T-cell (primary cell): ENCODE results near the gene CDRT4. TPM values are rescaled to one million over a fixed set of nuclear protein-coding genes. Genes with fewer than 3 reads are reported as not detected.
"Not testable (repeated sequence)": the region's sequence is repeated elsewhere in the genome, so short reads cannot be mapped to it uniquely, and the experiment has no call there.

Source experiments
- ATAC-seq, 4 experiments: fragments of 200-7000 bp in 3 of 4; fragments of 150-1000 bp in 1 of 4; cut with Tn5 transposase; replicated peaks in 1 of 4; 1 replicate in 3 of 4; 2 replicates in 1 of 4; pipeline ENCODE4 v1.10.0; 2021; ENCODE audit warnings: moderate library complexity in 3 of 4, mild to moderate bottlenecking in 2 of 4, moderate number of reproducible peaks in 1 of 4
- CTCF ChIA-PET, 2 donors: fragments of 300-600 bp; sonication (Branson Sonifier 250); formaldehyde crosslinking; loops; one replicate each; lab custom pipeline; 2022; ENCODE audit warnings: antibody characterized with exemption in 2 of 2; lab: Charles Lee
- POLR2A ChIA-PET, 2 donors: fragments of 300-600 bp; sonication (Branson Sonifier 250); formaldehyde crosslinking; loops; one replicate each; lab custom pipeline; 2022; ENCODE audit warnings: antibody characterized with exemption in 2 of 2; lab: Charles Lee
- DNase-seq, 35 experiments: peaks; one replicate each; pipeline versions ENCODE4 v3.0.0 to v3.0.0-alpha.2; 2013 to 2023
- H3K27ac ChIP-seq: one replicate; pipeline ENCODE4 v1.5.1; 2013; ENCODE audit warnings: low read length
- H3K27me3 ChIP-seq, 2 experiments: replicated peaks in 1 of 2; 1 replicate in 1 of 2; 2 replicates in 1 of 2; pipeline versions ENCODE4 v1.6.1 to v1.7.0; 2013; ENCODE audit warnings: low read length in 1 of 2, mixed read lengths in 1 of 2; ENCODE audit not compliant: control insufficient read depth in 2 of 2, insufficient read depth in 2 of 2; ENCODE audit errors: extremely low read depth in 1 of 2
- H3K36me3 ChIP-seq, 2 donors: 1 replicate in 1 of 2; 2 replicates in 1 of 2; pipeline versions ENCODE4 v1.6.1 to v1.7.0; 2013; ENCODE audit warnings: low read length in 1 of 2; ENCODE audit not compliant: control insufficient read depth in 2 of 2, insufficient read depth in 1 of 2; ENCODE audit errors: extremely low read depth in 1 of 2
- H3K4me1 ChIP-seq, 2 experiments: 1 replicate in 1 of 2; 2 replicates in 1 of 2; pipeline versions ENCODE4 v1.6.1 to v1.7.0; 2013; ENCODE audit warnings: low read length in 2 of 2, mixed read lengths in 1 of 2; ENCODE audit not compliant: insufficient read depth in 2 of 2, control insufficient read depth in 1 of 2; ENCODE audit errors: extremely low read depth in 1 of 2
- H3K4me3 ChIP-seq, 2 donors: 1 replicate in 1 of 2; 2 replicates in 1 of 2; pipeline versions ENCODE4 v1.5.1 to v1.7.0; 2013; ENCODE audit warnings: mild to moderate bottlenecking in 2 of 2, low read length in 1 of 2, moderate library complexity in 1 of 2; ENCODE audit not compliant: control insufficient read depth in 1 of 2; ENCODE audit errors: extremely low read depth in 1 of 2
- H3K9me3 ChIP-seq: 2 replicates; pipeline ENCODE4 v1.7.0; 2013
- H3K27ac Mint-ChIP-seq, 2 donors: one replicate each; pipeline ENCODE4 v1.8.0; 2020 to 2021; ENCODE audit warnings: mild to moderate bottlenecking in 2 of 2, mixed read lengths in 2 of 2
- H3K27me3 Mint-ChIP-seq, 2 donors: one replicate each; pipeline ENCODE4 v1.8.0; 2021 to 2022; ENCODE audit warnings: mixed read lengths in 2 of 2
- H3K36me3 Mint-ChIP-seq: one replicate; pipeline ENCODE4 v1.8.0; 2021; ENCODE audit warnings: mixed read lengths
- H3K4me1 Mint-ChIP-seq, 3 donors: one replicate each; pipeline ENCODE4 v1.8.0; 2020 to 2022; ENCODE audit warnings: mixed read lengths in 3 of 3, mild to moderate bottlenecking in 1 of 3
- H3K4me3 Mint-ChIP-seq, 3 donors: one replicate each; pipeline ENCODE4 v1.8.0; 2020 to 2022; ENCODE audit warnings: mild to moderate bottlenecking in 3 of 3, mixed read lengths in 3 of 3, moderate library complexity in 3 of 3
- H3K9me3 Mint-ChIP-seq, 3 donors: one replicate each; pipeline ENCODE4 v1.8.0; 2020 to 2022; ENCODE audit warnings: mixed read lengths in 3 of 3
- WGBS: methylation state at CpG from one replicate; pipeline ENCODE4 v1.1.5; 2013; ENCODE audit warnings: missing lambda C conversion rate; ENCODE audit not compliant: insufficient coverage; 5-methylcytosine and 5-hydroxymethylcytosine counted together
- total RNA-seq, 35 experiments: library from RNA in 6 of 35; stranded (reverse) in 6 of 35; fragments of 120-200 nt in 1 of 35; gene quantifications; one replicate each; pipeline versions ENCODE4 v1.2.1 to v1.2.4 and lab custom pipeline; 2013 to 2026

The CDRT4 gene
- total RNA-seq, 5 donors from 2014 or later (not counting 1 experiment from before 2014, with no cell fraction given) = 4.7 to 10.0 (median 9.0) TPM

DNA sequence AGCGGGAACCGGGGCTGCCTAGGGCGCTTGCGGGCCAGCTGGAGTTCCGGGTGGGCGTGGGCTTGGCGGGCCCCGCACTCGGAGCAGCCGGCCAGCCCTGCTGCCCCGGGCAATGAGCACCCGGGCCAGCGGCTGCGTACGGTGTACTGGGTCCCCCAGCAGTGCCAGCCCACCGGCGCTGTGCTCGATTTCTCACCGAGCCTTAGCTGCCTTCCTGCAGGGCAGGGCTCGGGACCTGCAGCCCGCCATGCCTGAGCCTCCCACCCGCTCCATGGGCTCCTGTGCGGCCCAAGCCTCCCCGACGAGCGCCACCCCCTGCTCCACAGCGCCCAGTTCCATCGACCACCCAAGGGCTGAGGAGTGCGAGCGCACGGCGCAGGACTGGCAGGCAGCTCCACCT, 38.3 kb upstream of the CDRT4 start:
- H3K9me3 ChIP-seq, H3K9me3 Mint-ChIP-seq, POLR2A ChIA-PET, H3K27me3 Mint-ChIP-seq, CTCF ChIA-PET, H3K27ac ChIP-seq, H3K4me3 Mint-ChIP-seq, ATAC-seq, H3K27ac Mint-ChIP-seq, DNase-seq, H3K27me3 ChIP-seq, H3K4me3 ChIP-seq: not testable (repeated sequence)
- peaks cover 0 to 11% of the 10 kb centered on the region in 2 experiments for H3K4me1 ChIP-seq
- Mint-ChIP-seq H3K4me1 (peaks cover 12 to 14% (median 12%) of the 10 kb centered on the region in 3 donors), H3K36me3 (peaks cover 47% of the 10 kb centered on the region)
- WGBS = 92% methylated on average over 11 of the region's 32 CpGs
- peaks cover 0 to 14% of the 10 kb centered on the region in 2 donors for H3K36me3 ChIP-seq

DNA sequence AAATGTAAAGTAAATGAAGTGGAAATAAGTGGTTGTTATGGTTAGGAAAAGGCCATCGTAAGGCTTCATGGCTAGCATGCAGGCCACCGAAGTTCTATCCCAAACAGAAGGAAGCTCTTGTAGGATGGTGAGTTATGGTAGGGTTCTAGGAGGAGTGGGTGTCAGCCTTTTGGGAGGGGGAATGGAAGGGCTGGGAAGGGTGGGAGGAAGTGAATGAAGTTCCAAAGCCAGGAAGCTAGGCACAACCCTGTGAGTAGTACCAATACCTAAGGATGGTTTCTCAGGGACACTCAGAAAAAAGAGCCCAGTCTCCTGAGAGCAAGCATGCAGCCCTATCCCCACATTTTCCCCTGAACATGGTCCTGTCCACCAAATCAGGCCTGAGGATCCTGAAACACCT, 36.3 kb upstream of the CDRT4 start:
- Mint-ChIP-seq H3K27me3 (no peaks in the 10 kb centered on the region), H3K9me3 (no peaks in the 10 kb centered on the region), H3K27ac (no peak overlapping the region), H3K4me1 (peaks cover 12 to 14% (median 12%) of the 10 kb centered on the region in 3 donors), H3K4me3 (no peak overlapping the region), H3K36me3 (peaks cover 51% of the 10 kb centered on the region)
- H3K36me3 ChIP-seq = peaks cover 0 to 14% of the 10 kb centered on the region in 2 donors
- no peaks in the 10 kb centered on the region for H3K9me3 ChIP-seq
- H3K27ac ChIP-seq = no peak overlapping the region
- 89% methylated on average over 2 of the region's 2 CpGs for WGBS
- DNase-seq = no peak
- POLR2A ChIA-PET = no interaction called here
- CTCF ChIA-PET = interaction anchor here (0.6 to 1.5 kb wide), 3 partner anchors 165 to 246 kb away, joined by 3 to 9 read pairs (median 3); no protein-coding TSS in a partner anchor
- no peaks in the 10 kb centered on the region for H3K27me3 ChIP-seq
- no peak overlapping the region for H3K4me3 ChIP-seq
- no peak for ATAC-seq
- peaks cover 0 to 11% of the 10 kb centered on the region in 2 experiments for H3K4me1 ChIP-seq

DNA sequence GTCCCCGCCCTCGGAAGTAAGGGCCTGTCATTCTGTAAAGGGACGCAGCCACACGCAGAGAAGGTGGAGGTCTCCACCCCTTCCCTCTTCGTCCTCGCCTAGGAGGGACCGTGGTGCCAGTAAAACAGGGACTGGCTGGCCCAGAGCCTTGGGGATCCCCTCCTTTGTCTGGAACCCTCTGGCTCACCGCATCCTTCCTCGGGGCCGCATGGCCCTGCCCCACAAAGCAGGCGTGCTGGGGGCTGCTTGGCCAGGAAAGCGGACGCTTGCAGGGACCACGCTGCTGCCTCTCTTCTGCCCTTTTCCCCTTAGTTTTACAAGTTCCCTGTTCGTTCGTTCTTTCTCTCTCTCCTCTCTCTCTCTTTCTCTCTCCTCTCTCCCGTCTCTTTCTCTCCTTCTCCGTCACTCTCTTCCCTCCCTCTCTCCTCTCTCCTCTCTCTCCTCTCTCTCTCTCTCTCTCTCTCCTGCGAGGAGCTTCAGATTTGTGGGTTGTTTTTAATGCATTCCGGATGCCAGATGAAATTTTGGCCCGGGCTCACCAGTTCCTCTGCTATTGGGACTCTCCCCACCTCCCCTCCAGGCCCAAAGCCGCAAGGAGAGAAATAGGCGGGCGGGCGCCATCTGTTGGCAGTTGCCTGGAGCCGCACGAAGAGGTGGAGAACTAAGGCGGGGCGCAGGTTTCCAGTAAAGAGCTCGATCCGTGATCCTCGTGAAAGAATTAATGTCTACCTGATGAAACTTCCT, 35.1 kb upstream of the CDRT4 start:
- Mint-ChIP-seq H3K9me3 (no peaks in the 10 kb centered on the region), H3K4me1 (peaks cover 12 to 14% (median 12%) of the 10 kb centered on the region in 3 donors), H3K4me3 (no peak overlapping the region), H3K27me3 (no peaks in the 10 kb centered on the region), H3K36me3 (peaks cover 48% of the 10 kb centered on the region), H3K27ac (no peak overlapping the region)
- Histone ChIP-seq H3K4me3 (no peak overlapping the region), H3K27ac (no peak overlapping the region), H3K27me3 (no peaks in the 10 kb centered on the region), H3K9me3 (no peaks in the 10 kb centered on the region), H3K4me1 (peaks cover 0 to 11% of the 10 kb centered on the region in 2 experiments), H3K36me3 (peaks cover 0 to 11% of the 10 kb centered on the region in 2 donors)
- WGBS = 65% methylated on average over 21 of the region's 32 CpGs
- CTCF ChIA-PET = interaction anchor here (0.6 to 1.5 kb wide), 6 partner anchors 9 to 663 kb away, joined by 3 to 16 read pairs (median 4); no protein-coding TSS in a partner anchor
- peak; percentile 61 to 77 (median 77) for ATAC-seq
- POLR2A ChIA-PET = no interaction called here
- peak; percentile 19 to 73 (median 53) for DNase-seq

DNA sequence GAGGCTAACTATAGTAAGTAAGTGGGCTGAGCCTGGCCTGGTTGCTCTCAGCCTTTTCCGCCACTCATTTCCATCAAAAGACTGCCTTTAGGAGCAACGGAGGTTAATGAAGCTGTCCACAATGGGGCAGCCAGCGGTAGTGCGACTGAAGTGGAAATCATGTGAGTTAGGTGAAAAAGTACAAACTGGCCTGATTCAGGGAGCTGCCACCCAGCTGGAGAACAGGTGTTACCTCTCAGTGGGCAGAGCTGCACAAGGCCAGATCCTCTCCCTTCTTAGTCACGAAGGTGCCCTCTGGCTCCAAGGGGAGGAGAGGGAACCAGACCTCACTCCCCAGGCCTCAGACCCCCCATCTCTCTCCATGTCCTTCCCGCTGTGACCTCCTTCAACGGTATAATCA, 34.4 kb upstream of the CDRT4 start:
- ATAC-seq = no peak
- WGBS = 89% methylated on average over 3 of the region's 7 CpGs
- peaks cover 0 to 11% of the 10 kb centered on the region in 2 experiments for H3K4me1 ChIP-seq
- H3K27me3 ChIP-seq = no peaks in the 10 kb centered on the region
- peaks cover 47% of the 10 kb centered on the region for H3K36me3 Mint-ChIP-seq
- POLR2A ChIA-PET = no interaction called here
- CTCF ChIA-PET = interaction anchor here in 1 of 2 donors (0.7 kb wide), 1 partner anchor 10 kb away, joined by 3 read pairs; no protein-coding TSS in a partner anchor
- H3K4me3 Mint-ChIP-seq = no peak overlapping the region
- H3K27ac Mint-ChIP-seq = no peak overlapping the region
- H3K4me1 Mint-ChIP-seq = peaks cover 12 to 14% (median 12%) of the 10 kb centered on the region in 3 donors
- H3K36me3 ChIP-seq = peaks cover 0 to 7% of the 10 kb centered on the region in 2 donors
- no peaks in the 10 kb centered on the region for H3K9me3 Mint-ChIP-seq
- no peaks in the 10 kb centered on the region for H3K9me3 ChIP-seq
- DNase-seq = no peak
- H3K4me3 ChIP-seq = no peak overlapping the region
- no peak overlapping the region for H3K27ac ChIP-seq
- H3K27me3 Mint-ChIP-seq = no peaks in the 10 kb centered on the region

DNA sequence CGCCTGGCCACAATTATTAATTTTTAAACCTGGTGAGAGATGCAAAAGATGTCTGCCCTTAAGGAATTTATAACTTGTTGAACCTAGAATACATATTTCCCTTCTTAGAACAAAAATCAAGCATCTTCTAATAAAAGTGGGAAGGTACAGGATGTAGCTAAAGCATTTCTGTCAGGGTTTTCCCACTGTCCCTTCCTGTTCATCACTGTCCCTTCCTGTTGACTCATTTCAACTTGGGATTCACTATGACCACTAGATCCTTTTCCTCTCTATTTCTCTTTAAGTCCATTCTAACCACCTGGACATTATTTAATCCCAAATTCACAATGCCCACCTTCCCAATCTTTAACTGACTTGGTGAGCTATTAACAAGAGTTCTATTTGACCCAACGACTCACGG, 33.9 kb upstream of the CDRT4 start:
- Mint-ChIP-seq H3K27ac (no peak overlapping the region), H3K4me3 (no peak overlapping the region), H3K9me3 (no peaks in the 10 kb centered on the region), H3K27me3 (no peaks in the 10 kb centered on the region), H3K4me1 (peaks cover 12 to 14% (median 12%) of the 10 kb centered on the region in 3 donors), H3K36me3 (peaks cover 44% of the 10 kb centered on the region)
- H3K4me1 ChIP-seq = peaks cover 0 to 11% of the 10 kb centered on the region in 2 experiments
- WGBS = 90% methylated on average over 2 of the region's 3 CpGs
- no peaks in the 10 kb centered on the region for H3K9me3 ChIP-seq
- ChIA-PET CTCF (interaction anchor here in 1 of 2 donors (0.7 kb wide), 1 partner anchor 9 kb away, joined by 3 read pairs; no protein-coding TSS in a partner anchor), POLR2A (no interaction called here)
- DNase-seq = no peak
- ATAC-seq = no peak
- peaks cover 0 to 8% of the 10 kb centered on the region in 2 donors for H3K36me3 ChIP-seq
- H3K27ac ChIP-seq = no peak overlapping the region
- H3K4me3 ChIP-seq = no peak overlapping the region
- H3K27me3 ChIP-seq = no peaks in the 10 kb centered on the region

DNA sequence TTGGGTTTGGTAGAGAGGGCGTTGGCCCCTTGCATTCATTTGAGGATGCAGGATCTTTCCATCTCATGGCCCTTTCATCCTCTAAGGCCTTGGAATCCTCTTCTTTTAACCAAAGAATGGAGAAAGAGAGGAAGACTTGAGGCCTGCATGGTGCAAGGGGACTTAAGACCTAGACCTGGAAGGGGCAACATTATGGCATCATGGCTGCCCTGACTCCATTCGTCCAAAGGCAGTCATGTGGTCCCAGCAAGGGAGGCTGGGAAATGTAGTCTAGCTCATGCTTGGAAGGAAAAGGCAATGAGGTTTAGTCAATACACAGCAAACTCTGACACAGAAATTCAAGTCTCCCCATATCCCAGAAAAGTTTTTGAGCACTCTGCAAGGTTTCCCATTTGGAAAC, 30.7 kb upstream of the CDRT4 start:
- H3K36me3 ChIP-seq = peaks cover 0 to 15% of the 10 kb centered on the region in 2 donors
- WGBS = no CpG with 5 or more reads among the region's 2 CpGs
- H3K27me3 ChIP-seq = no peaks in the 10 kb centered on the region
- Mint-ChIP-seq H3K27ac (no peak overlapping the region), H3K27me3 (no peaks in the 10 kb centered on the region), H3K9me3 (no peaks in the 10 kb centered on the region), H3K36me3 (peaks cover 57% of the 10 kb centered on the region), H3K4me1 (peaks cover 5 to 7% (median 6%) of the 10 kb centered on the region in 3 donors), H3K4me3 (no peak overlapping the region)
- no peaks in the 10 kb centered on the region for H3K9me3 ChIP-seq
- ChIA-PET POLR2A (no interaction called here), CTCF (no interaction called here)
- no peak overlapping the region for H3K27ac ChIP-seq
- H3K4me1 ChIP-seq = peaks cover 0 to 9% of the 10 kb centered on the region in 2 experiments
- H3K4me3 ChIP-seq = no peak overlapping the region
- DNase-seq (peak in 1 of 35 experiments; percentile 7), ATAC-seq (no peak)
